Coronary artery (tissue), 2 donors: Measurements from ENCODE around the gene SEMA4D.

Source experiments
- DNase-seq: peaks from one replicate; pipeline ENCODE4 v3.0.0-alpha.2; 2017; ENCODE audit warnings: low spot score
- H3K27ac ChIP-seq, 2 donors: fragments of 200-600 bp; sonication (generic); one replicate each; pipeline ENCODE4 v1.5.1; 2016 to 2019
- H3K4me3 ChIP-seq: fragments of 200-600 bp; sonication (generic); 2 replicates; pipeline ENCODE4 v1.5.1; 2016; ENCODE audit warnings: mild to moderate bottlenecking, moderate library complexity
- TF ChIP-seq, protein P1 (sequence below): fragments of 200-600 bp; sonication (generic); IDR thresholded peaks from one replicate; pipeline ENCODE4 v1.5.1; 2019; ENCODE audit warnings: antibody characterized with exemption

The SEMA4D gene

GRCh38 chr9:89534515-89535287, 36.8 kb upstream of the SEMA4D start:
- TF ChIP-seq, protein P1, sequence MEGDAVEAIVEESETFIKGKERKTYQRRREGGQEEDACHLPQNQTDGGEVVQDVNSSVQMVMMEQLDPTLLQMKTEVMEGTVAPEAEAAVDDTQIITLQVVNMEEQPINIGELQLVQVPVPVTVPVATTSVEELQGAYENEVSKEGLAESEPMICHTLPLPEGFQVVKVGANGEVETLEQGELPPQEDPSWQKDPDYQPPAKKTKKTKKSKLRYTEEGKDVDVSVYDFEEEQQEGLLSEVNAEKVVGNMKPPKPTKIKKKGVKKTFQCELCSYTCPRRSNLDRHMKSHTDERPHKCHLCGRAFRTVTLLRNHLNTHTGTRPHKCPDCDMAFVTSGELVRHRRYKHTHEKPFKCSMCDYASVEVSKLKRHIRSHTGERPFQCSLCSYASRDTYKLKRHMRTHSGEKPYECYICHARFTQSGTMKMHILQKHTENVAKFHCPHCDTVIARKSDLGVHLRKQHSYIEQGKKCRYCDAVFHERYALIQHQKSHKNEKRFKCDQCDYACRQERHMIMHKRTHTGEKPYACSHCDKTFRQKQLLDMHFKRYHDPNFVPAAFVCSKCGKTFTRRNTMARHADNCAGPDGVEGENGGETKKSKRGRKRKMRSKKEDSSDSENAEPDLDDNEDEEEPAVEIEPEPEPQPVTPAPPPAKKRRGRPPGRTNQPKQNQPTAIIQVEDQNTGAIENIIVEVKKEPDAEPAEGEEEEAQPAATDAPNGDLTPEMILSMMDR, result no peak
- Histone ChIP-seq H3K4me3 (no peak overlapping the region), H3K27ac (no peak overlapping the region)
- no peak for DNase-seq

DNA sequence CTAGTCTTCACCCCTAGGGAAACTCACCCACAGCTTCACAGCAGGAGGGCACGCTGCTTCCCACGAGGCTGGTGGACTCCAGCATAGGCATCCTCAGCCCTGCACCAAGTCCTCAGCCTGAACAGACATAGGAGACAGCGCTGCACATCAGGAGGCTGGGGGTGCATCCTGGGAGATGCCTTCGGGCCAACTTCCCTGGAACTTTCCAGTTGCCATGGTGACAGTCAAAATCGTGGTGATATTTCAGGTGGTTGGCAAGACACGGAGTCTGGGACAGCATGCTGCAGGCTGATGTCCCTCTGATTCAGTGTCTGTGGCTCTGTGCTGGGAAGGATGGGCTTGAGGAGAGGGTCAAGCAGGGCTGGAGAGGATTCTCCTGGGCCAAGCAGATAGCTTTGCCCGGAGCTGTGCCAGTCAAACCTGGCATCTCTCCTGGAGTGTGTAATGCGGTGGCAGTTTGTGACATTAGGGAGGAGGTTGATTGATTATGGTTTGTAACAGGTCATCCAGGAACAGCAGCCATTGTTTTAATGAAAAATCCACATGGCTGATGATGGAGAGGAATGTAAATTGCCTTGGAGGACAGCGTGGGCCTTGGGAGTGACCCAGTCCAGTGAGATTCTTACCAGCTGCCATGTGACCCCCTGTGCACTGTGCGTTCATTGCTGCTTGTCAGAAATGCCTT, 35.6 kb upstream of the SEMA4D start:
- DNase-seq, result no peak
- H3K4me3 ChIP-seq, result no peak overlapping the region
- no peak overlapping the region for H3K27ac ChIP-seq
- TF ChIP-seq, protein P1, result no peak

DNA sequence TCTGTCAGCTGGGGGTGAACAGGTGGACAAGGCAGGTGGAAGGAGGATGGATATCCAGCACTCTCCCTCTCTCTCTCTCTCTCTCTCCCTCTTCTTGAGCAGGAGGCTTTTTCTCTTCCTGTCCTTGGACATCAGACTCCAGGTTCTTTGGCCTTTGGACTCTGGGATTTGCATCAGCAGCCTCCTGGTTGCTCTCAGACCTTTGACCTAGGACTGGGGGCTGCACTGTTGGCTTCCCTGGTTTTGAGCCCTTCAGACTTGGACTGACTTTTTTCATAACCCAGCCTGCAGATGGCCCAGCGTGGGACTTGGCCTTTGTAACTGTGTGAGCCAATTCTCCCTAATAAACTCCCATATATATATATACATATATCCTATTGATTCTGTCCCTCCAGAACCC, 35.0 kb upstream of the SEMA4D start:
- Histone ChIP-seq H3K4me3 (no peak overlapping the region), H3K27ac (no peak overlapping the region)
- DNase-seq, result no peak
- TF ChIP-seq, protein P1, result no peak

DNA sequence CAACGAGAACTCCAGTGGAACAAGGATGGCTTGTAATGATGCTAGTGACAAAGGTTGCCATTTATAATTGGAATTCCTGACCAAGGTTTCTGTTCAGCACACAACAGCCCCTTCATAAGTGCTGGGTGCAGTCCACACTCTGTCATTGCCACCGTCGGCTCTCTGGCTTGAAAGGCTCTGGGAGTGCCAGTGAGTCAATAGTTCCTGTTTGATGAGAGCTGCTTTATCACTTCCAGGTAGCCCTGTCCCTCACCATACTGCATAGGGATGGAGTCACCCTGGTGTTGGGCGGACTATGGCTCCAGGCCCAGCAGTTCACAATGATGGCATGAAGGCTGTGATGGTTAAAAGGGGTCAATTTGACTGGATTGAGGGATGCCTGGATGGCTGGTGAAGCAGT, 34.6 kb upstream of the SEMA4D start:
- Histone ChIP-seq H3K27ac (no peak overlapping the region), H3K4me3 (no peak overlapping the region)
- no peak for DNase-seq
- TF ChIP-seq, protein P1, result no peak

DNA sequence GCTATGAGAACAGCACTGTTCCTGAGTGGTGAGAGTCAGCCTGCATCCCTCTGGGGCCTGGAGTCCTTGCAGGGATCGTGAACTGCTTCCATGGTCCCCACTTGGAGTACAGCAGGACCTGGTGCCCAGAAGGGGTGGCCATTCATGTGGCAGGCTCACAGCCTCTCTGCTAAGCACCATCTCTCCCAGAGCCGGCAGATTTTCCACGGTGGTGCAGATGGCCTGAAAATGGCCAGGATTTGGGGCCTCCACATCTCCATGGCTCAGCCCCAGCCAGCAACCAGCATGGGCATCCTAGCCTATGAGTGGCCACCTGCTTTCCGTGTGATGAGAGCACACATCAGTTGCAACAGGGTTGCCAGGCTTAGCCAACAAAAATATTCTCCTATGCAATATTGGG, 33.9 kb upstream of the SEMA4D start:
- TF ChIP-seq, protein P1, result no peak
- Histone ChIP-seq H3K4me3 (no peak overlapping the region), H3K27ac (no peak overlapping the region)
- DNase-seq, result no peak

- DNase-seq, result no peak
- Histone ChIP-seq H3K4me3 (no peak overlapping the region), H3K27ac (no peak overlapping the region)
- TF ChIP-seq, protein P1, result no peak
Measured at GRCh38 chr9:89530726-89531125, 32.8 kb upstream of the SEMA4D start.
